GM10266 (cell line): ENCODE measurements around the gene AATK.

Source experiments
- DNase-seq: peaks from one replicate; pipeline ENCODE4 v3.0.0; 2012; ENCODE audit errors: extremely low spot score
- CTCF ChIP-seq: IDR thresholded peaks from 2 replicates; pipeline ENCODE4 v1.5.1; 2012; ENCODE audit warnings: mild to moderate bottlenecking, low read depth; ENCODE audit not compliant: control insufficient read depth, insufficient read depth; ENCODE audit errors: missing control alignments

Gene AATK

GRCh38 chr17:81115219-81115618, 50.8 kb downstream of the AATK start:
- TF ChIP-seq CTCF, result no peak
- DNase-seq, result no peak

GRCh38 chr17:81114351-81115093, 51.5 kb downstream of the AATK start:
- no peak for TF ChIP-seq CTCF
- no peak for DNase-seq

GRCh38 chr17:81113158-81113724, 52.8 kb downstream of the AATK start:
- no peak for TF ChIP-seq CTCF
- DNase-seq, result no peak

- no peak for TF ChIP-seq CTCF
Measured at GRCh38 chr17:81112450-81112849, 53.6 kb downstream of the AATK start.

GRCh38 chr17:81111066-81111465, 55.0 kb downstream of the AATK start:
- no peak for TF ChIP-seq CTCF
- no peak for DNase-seq

More at GRCh38 chr17:81112450-81112849, 53.6 kb downstream of the AATK start:
- DNase-seq, result no peak

GRCh38 chr17:81110488-81111040, 55.5 kb downstream of the AATK start:
- DNase-seq, result no peak
- no peak for TF ChIP-seq CTCF

- DNase-seq, result no peak
- no peak for TF ChIP-seq CTCF
Measured at GRCh38 chr17:81109957-81110356, 56.1 kb downstream of the AATK start.
